Measurements from ENCODE around the gene RAB14. TPM values are rescaled to one million over a fixed set of nuclear protein-coding genes. Genes with fewer than 3 reads are reported as not detected.

The RAB14 gene
- total and polyA plus RNA-seq, 2 donors (not counting 1 experiment from before 2014, with no cell fraction given), result 20.4 to 52.6 TPM

- Histone ChIP-seq H3K4me2 (replicated peaks; ENCODE audit: low read depth, low read length, poor library complexity, severe bottlenecking) (peak overlapping the region; percentile 24), H3K9me3 (ENCODE audit: control extremely low read depth in 1 of 3, control insufficient read depth in 2 of 3, insufficient read depth in 1 of 3, low read length in 2 of 3) (no peaks in the 10 kb centered on the region), H4K20me1 (ENCODE audit: control insufficient read depth, insufficient read depth, low read length, poor library complexity, severe bottlenecking) (no peaks in the 10 kb centered on the region), H3K36me3 (replicated peaks in 1 of 2; ENCODE audit: control extremely low read depth in 1 of 2, control insufficient read depth in 1 of 2, extremely low read depth in 1 of 2, insufficient read depth in 2 of 2, low read length in 1 of 2) (peaks cover 3 to 19% of the 10 kb centered on the region in 2 experiments), H3K4me1 (ENCODE audit: control insufficient read depth in 2 of 2, insufficient read depth in 2 of 2, low read length in 2 of 2) (peaks cover 5 to 14% of the 10 kb centered on the region in 2 donors), H3K9ac (ENCODE audit: low read length) (no peak overlapping the region), H3K79me2 (ENCODE audit: control insufficient read depth, insufficient read depth, low read length) (peaks cover 3% of the 10 kb centered on the region), H2AFZ (ENCODE audit: insufficient read depth, low read depth, low read length, poor library complexity, severe bottlenecking) (peak overlapping the region; percentile 6), H3K27me3 (replicated peaks in 1 of 4; ENCODE audit: control extremely low read depth in 1 of 4, control insufficient read depth in 3 of 4, insufficient read depth in 4 of 4, low read length in 3 of 4) (no peaks in the 10 kb centered on the region), H3K27ac (ENCODE audit: low read length in 2 of 2) (no peak overlapping the region), H3K4me3 (ENCODE audit: control extremely low read depth in 1 of 5, extremely low read depth in 1 of 5, insufficient read depth in 1 of 5, low read depth in 2 of 5, low read length in 4 of 5) (no peak overlapping the region)
- no peaks in the 10 kb centered on the region for H3K27me3 Mint-ChIP-seq
- H3K9me3 Mint-ChIP-seq (ENCODE audit: insufficient read depth), result no peaks in the 10 kb centered on the region
- 16% methylated on average over 8 of the region's 9 CpGs for WGBS (ENCODE audit: insufficient coverage)
- DNase-seq, result peak; percentile 75
- H3K4me1 Mint-ChIP-seq, result peaks cover 20% of the 10 kb centered on the region
- TF ChIP-seq EZH2 (IDR thresholded peaks at IDR 0.05; ENCODE audit: borderline replicate concordance, insufficient read depth, low read depth, low read length, poor library complexity, severe bottlenecking) (no peak), CTCF (IDR thresholded peaks at IDR 0.05) (peak; percentile 94)
- intact Hi-C loops (cut with micrococcal nuclease), result loop anchor here (1.0 to 5.0 kb wide), 4 partner anchors 66 to 187 kb away; no protein-coding TSS in a partner anchor
- H3K27ac Mint-ChIP-seq, result peak overlapping the region; percentile 42
- ATAC-seq (ENCODE audit: low read depth), result peak; percentile 74
- ChIA-PET CTCF (interaction anchor here (0.5 to 6.6 kb wide), 48 partner anchors 8 to 457 kb away, joined by 3 to 70 read pairs (median 4); partner anchors contain the start of genes GSN and RAB14), POLR2A (interaction anchor here (0.6 to 1.1 kb wide), 3 partner anchors 75 to 105 kb away, joined by 3 read pairs; no protein-coding TSS in a partner anchor)
- no peak overlapping the region for H3K4me3 Mint-ChIP-seq
These were observed 11.6 kb upstream of the RAB14 start for GRCh38 chr9:121213136-121213806.

GRCh38 chr9:121210536-121210935, 8.9 kb upstream of the RAB14 start:
- TF ChIP-seq CTCF (IDR thresholded peaks at IDR 0.05) (no peak), EZH2 (IDR thresholded peaks at IDR 0.05; ENCODE audit: borderline replicate concordance, insufficient read depth, low read depth, low read length, poor library complexity, severe bottlenecking) (no peak)
- ChIA-PET POLR2A (no interaction called here), CTCF (interaction anchor here (1.3 to 6.6 kb wide), 4 partner anchors 9 to 190 kb away, joined by 3 to 70 read pairs (median 32); partner anchors contain the start of gene RAB14)

More at GRCh38 chr9:121210536-121210935, 8.9 kb upstream of the RAB14 start:
- Histone ChIP-seq H4K20me1 (ENCODE audit: control insufficient read depth, insufficient read depth, low read length, poor library complexity, severe bottlenecking) (no peaks in the 10 kb centered on the region), H3K4me1 (ENCODE audit: control insufficient read depth in 2 of 2, insufficient read depth in 2 of 2, low read length in 2 of 2) (peaks cover 27 to 36% of the 10 kb centered on the region in 2 donors), H3K4me3 (ENCODE audit: control extremely low read depth in 1 of 5, extremely low read depth in 1 of 5, insufficient read depth in 1 of 5, low read depth in 2 of 5, low read length in 4 of 5) (no peak overlapping the region), H3K79me2 (ENCODE audit: control insufficient read depth, insufficient read depth, low read length) (peaks cover 3% of the 10 kb centered on the region), H3K27me3 (replicated peaks in 1 of 4; ENCODE audit: control extremely low read depth in 1 of 4, control insufficient read depth in 3 of 4, insufficient read depth in 4 of 4, low read length in 3 of 4) (no peaks in the 10 kb centered on the region), H3K36me3 (replicated peaks in 1 of 2; ENCODE audit: control extremely low read depth in 1 of 2, control insufficient read depth in 1 of 2, extremely low read depth in 1 of 2, insufficient read depth in 2 of 2, low read length in 1 of 2) (peaks cover 0 to 11% of the 10 kb centered on the region in 2 experiments), H2AFZ (ENCODE audit: insufficient read depth, low read depth, low read length, poor library complexity, severe bottlenecking) (no peak overlapping the region), H3K9ac (ENCODE audit: low read length) (no peak overlapping the region), H3K27ac (ENCODE audit: low read length in 2 of 2) (no peak overlapping the region), H3K4me2 (replicated peaks; ENCODE audit: low read depth, low read length, poor library complexity, severe bottlenecking) (no peak overlapping the region), H3K9me3 (ENCODE audit: control extremely low read depth in 1 of 3, control insufficient read depth in 2 of 3, insufficient read depth in 1 of 3, low read length in 2 of 3) (no peaks in the 10 kb centered on the region)
- DNase-seq, result no peak
- no peaks in the 10 kb centered on the region for H3K9me3 Mint-ChIP-seq (ENCODE audit: insufficient read depth)
- no peak for ATAC-seq (ENCODE audit: low read depth)
- intact Hi-C loops (cut with micrococcal nuclease), result loop anchor here (5.0 kb wide), 2 partner anchors 87 to 112 kb away; no protein-coding TSS in a partner anchor
- H3K27me3 Mint-ChIP-seq, result no peaks in the 10 kb centered on the region
- no CpG with 5 or more reads among the region's 5 CpGs for WGBS (ENCODE audit: insufficient coverage)
- no peak overlapping the region for H3K27ac Mint-ChIP-seq
- no peak overlapping the region for H3K4me3 Mint-ChIP-seq
- peaks cover 38% of the 10 kb centered on the region for H3K4me1 Mint-ChIP-seq
